GM12801 (cell line): ENCODE data around the gene SMARCC1.

Experiments
- CTCF ChIP-seq: IDR thresholded peaks from one replicate; pipeline ENCODE4 v1.5.1; 2011; ENCODE audit warnings: control low read depth; ENCODE audit not compliant: insufficient read length; ENCODE audit errors: extremely low read depth

The SMARCC1 gene

GRCh38 chr3:47588587-47588986 is 193.1 kb downstream of the SMARCC1 start:
- TF ChIP-seq CTCF, result no peak

GRCh38 chr3:47588053-47588452 is 193.6 kb downstream of the SMARCC1 start:
- no peak for TF ChIP-seq CTCF

- TF ChIP-seq CTCF, result no peak
These were observed 194.9 kb downstream of the SMARCC1 start for GRCh38 chr3:47586746-47587145.

- no peak for TF ChIP-seq CTCF
These were observed 198.2 kb downstream of the SMARCC1 start for GRCh38 chr3:47583320-47584075.

GRCh38 chr3:47581835-47582234 is 199.9 kb downstream of the SMARCC1 start:
- TF ChIP-seq CTCF, result no peak

GRCh38 chr3:47581422-47581821 is 200.3 kb downstream of the SMARCC1 start:
- no peak for TF ChIP-seq CTCF

GRCh38 chr3:47580481-47580880 is 201.2 kb downstream of the SMARCC1 start:
- TF ChIP-seq CTCF, result no peak

GRCh38 chr3:47579875-47580274 is 201.8 kb downstream of the SMARCC1 start:
- no peak for TF ChIP-seq CTCF
